DMS153 (cell line): ENCODE data around the gene SUPT3H.
"Not testable (repeated sequence)": the region's sequence is repeated elsewhere in the genome, so short reads cannot be mapped to it uniquely, and the experiment has no call there.

Source experiments
- DNase-seq: peaks from one replicate; lab custom pipeline; 2025; lab: John Stamatoyannopoulos, UW

Gene SUPT3H

GRCh38 chr6:45116714-45117410 lies 260.9 kb downstream of the SUPT3H start:
- no peak for DNase-seq

GRCh38 chr6:45115696-45116095 lies 262.0 kb downstream of the SUPT3H start:
- DNase-seq: no peak

GRCh38 chr6:45112711-45113110 lies 265.0 kb downstream of the SUPT3H start:
- no peak for DNase-seq

GRCh38 chr6:45109551-45109950 lies 268.2 kb downstream of the SUPT3H start:
- no peak for DNase-seq

GRCh38 chr6:45105170-45105820 lies 272.4 kb downstream of the SUPT3H start:
- DNase-seq: no peak

- DNase-seq: no peak
These were observed 273.3 kb downstream of the SUPT3H start for GRCh38 chr6:45104429-45104828.

GRCh38 chr6:45098256-45098655 lies 279.5 kb downstream of the SUPT3H start:
- DNase-seq: no peak

- DNase-seq: no peak
These were observed 282.9 kb downstream of the SUPT3H start for GRCh38 chr6:45094831-45095230.

- no peak for DNase-seq
These were observed 285.6 kb downstream of the SUPT3H start for GRCh38 chr6:45092135-45092534.

GRCh38 chr6:45086360-45087084 lies 291.2 kb downstream of the SUPT3H start:
- no peak for DNase-seq

- DNase-seq: no peak
These were observed 293.5 kb downstream of the SUPT3H start for GRCh38 chr6:45084257-45084656.

- no peak for DNase-seq
These were observed 295.6 kb downstream of the SUPT3H start for GRCh38 chr6:45082091-45082490.

GRCh38 chr6:45081634-45082033 lies 296.1 kb downstream of the SUPT3H start:
- no peak for DNase-seq

GRCh38 chr6:45078432-45078831 lies 299.3 kb downstream of the SUPT3H start:
- DNase-seq: no peak

GRCh38 chr6:45076217-45076930 lies 301.4 kb downstream of the SUPT3H start:
- DNase-seq: no peak

- DNase-seq: no peak
These were observed 302.5 kb downstream of the SUPT3H start for GRCh38 chr6:45075246-45075645.

GRCh38 chr6:45074439-45074838 lies 303.3 kb downstream of the SUPT3H start:
- DNase-seq: no peak

GRCh38 chr6:45073771-45074170 lies 304.0 kb downstream of the SUPT3H start:
- no peak for DNase-seq

- DNase-seq: no peak
These were observed 305.1 kb downstream of the SUPT3H start for GRCh38 chr6:45072673-45073072.

GRCh38 chr6:45072016-45072415 lies 305.7 kb downstream of the SUPT3H start:
- DNase-seq: no peak

GRCh38 chr6:45069091-45069490 lies 308.6 kb downstream of the SUPT3H start:
- DNase-seq: no peak

- not testable (repeated sequence) for DNase-seq
These were observed 310.3 kb downstream of the SUPT3H start for GRCh38 chr6:45067446-45067845.
